ENCODE measurements around the gene CSGALNACT2.
A peak's percentile ranks its signal among the peaks of the same experiment; 100 is the strongest.
"Not testable (repeated sequence)": the region's sequence is repeated elsewhere in the genome, so short reads cannot be mapped to it uniquely, and the experiment has no call there.

Gene CSGALNACT2, protein sequence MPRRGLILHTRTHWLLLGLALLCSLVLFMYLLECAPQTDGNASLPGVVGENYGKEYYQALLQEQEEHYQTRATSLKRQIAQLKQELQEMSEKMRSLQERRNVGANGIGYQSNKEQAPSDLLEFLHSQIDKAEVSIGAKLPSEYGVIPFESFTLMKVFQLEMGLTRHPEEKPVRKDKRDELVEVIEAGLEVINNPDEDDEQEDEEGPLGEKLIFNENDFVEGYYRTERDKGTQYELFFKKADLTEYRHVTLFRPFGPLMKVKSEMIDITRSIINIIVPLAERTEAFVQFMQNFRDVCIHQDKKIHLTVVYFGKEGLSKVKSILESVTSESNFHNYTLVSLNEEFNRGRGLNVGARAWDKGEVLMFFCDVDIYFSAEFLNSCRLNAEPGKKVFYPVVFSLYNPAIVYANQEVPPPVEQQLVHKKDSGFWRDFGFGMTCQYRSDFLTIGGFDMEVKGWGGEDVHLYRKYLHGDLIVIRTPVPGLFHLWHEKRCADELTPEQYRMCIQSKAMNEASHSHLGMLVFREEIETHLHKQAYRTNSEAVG

DNA sequence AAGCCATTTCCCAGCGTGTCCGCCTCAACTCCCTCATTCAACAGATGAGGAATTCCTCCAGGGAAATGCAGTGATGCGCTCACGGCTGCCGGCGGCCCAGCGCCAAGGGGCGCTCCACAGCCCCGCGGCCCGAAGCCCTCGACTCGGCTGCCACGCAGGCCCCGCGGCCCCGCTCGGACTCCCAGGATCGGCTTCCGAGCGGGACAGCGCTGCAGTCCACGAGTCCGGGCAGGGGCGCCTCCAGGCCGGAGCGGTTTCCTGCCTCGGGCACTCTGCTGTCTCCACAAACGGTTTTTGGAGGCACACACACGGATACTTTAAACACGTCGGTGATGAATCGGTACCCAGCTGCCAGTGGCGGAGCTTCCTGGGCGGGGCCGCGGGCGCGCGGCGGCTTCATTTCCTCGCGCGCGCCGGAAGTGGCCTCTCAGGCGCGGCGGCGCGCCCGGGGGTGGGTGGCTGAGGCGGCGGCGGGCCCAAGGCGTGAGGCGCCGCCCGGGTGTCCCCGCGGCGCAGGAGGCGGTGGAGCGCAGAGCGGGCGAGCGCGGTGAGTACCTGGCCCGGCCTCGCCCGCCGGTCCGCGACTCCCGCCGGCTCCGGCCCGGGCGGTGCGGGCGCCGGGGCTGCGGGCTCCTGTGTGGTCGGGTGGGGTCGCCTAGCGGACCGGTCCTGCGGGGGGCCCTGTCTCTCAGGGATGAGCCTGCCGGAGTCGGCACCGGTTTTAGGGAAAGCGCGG, at the start of gene CSGALNACT2:
CSGALNACT2 (plus strand) TSS at position 425 of the 736 bp plus-strand sequence. CDS start 16,705 bp downstream, outside the sequence.
- peak; percentile 84 for DNase-seq

DNA sequence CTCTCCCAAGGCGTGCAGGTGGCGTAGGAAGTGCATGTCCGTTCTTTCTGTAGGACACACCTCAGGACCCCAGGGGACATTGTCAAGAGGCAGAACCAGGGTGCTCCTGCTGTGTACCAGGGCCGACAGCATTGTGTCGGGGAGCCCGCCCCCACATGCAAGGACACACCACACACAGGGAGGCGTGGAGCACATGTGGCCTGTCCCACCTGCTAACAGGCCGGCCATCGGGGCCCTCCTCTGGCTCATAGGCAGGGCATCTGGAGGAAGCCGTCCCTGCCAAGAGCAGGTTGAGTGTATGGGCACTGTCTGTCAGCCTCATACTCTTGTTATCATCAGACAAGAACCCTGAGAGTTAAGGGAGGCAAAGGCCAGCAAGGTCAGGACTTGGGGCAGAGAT, 48.7 kb upstream of the CSGALNACT2 start:
- no peak for DNase-seq

DNA sequence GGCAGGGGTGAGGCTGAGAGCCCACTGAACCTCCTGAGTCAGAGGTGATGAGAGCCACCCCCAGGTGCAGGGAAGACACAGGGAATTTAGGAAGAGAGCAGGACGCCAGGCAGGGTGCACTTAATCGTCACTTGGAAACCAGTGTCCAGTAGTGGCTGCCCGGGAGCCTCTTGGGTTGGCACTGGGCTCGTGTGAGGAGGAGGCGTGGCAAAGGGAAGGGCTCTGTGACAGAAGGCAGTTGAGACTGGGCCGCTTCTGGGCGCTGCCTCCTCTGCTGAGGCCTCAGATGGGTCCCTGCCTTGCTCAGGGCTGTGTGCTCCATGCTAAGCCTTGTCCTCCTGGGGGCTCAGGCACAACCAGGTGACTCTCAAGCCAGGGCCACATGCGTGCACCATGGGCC, 48.1 kb upstream of the CSGALNACT2 start:
- no peak for DNase-seq

DNA sequence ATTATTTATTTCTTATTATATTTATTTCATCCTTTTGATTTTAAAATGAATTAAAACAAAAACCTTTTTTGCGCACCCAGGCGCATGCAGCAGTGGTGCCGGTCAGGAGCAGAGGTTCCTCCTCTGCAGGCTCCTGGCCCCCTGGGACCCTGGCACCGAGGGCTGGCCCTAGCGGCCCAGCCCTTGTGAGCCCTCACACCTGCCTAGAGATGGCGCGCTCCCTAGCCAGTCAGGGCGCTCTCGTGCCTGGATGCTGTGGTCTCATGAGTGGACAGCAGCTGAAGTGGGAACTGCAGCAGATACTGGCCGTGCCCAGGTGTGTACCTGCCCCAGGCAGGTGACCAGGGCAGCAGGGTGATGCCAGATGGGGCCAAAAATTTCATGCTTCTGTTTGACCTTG, 47.6 kb upstream of the CSGALNACT2 start:
- DNase-seq: no peak

DNA sequence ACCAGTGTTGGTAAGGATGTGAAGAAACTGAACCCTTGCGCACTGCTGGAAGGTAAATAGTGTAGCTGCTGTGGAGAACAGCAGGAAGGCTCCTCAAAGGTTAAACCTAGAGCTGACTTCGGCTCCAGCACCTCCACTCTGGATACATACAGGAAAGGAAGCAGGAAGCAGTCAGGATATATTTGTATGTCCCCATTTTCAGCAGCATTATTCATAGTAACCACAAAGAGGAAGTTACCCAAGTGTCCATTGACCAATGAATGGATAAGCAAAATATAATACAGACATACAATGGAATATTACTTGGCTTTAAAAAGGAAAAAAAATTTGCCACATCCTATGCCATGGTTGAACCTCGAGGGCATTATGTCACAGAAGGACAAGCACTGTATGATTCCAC, 46.4 kb upstream of the CSGALNACT2 start:
- DNase-seq: no peak

DNA sequence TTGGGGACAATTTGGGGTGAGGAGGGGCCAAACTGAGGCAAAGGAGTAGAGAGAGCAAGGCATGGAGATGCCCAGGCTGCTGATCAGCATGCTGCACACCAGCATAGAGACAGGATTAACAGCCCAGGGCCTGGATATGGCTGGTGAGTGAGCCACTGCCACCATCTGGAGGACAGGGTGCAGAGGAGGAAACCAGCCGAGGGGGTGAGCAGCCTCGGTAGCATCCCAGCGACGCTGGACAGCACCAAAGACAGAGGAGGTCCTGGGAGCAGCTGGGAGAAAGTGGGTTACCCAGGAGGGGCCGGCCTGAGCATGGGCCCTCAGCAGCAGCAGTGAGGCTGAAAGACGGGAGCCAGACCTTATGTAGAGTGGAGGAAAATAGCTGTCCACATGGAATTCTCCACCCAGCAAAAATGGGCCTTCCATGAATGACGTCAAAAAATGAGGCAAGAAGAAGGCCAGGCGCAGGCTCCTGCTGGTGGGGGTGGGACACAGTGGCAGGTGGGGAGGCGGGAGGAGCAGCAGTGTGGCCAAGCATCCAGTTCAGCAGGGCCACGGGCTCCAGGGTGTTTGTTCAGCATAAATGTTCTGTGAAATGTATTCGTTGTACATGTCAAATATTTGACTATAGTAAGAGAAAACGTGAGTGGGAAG, 44.7 kb upstream of the CSGALNACT2 start:
- no peak for DNase-seq

DNA sequence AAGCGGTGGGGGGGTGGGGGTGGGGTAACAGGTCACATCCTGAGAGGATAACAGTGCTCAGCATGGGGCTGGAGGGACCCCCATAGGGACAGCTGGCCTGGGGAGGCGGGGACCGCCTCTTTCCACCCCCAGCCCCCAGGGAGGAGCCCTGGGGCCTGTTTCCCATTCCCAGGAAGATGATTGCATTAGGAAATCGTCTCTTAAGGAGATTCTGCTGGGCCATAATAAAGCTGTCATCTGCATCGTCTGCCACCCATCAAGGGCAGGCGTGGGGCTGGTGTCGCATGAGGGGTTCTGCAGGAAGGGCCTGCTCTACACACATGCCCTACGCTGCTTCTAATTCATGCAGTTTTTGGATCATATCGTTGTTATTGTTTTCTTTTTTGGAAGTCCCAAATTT, 44.2 kb upstream of the CSGALNACT2 start:
- no peak for DNase-seq

DNA sequence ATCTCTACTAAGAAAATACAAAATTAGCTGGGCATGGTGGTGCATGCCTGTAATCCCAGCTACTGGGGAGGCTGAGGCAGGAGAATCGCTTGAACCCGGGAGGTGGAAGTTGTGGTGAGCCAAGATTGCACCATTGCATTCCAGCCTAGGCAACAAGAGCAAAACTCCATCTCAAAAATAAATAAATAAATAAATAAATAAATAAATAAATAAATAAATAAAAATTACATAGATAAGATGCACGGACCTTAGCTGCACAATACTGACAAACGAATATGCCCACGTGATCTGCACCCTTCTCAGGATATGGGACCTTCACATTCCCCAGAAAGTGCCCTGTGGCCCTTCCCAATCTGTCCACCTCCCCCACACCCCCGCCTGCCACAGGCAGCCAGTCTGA, 38.9 kb upstream of the CSGALNACT2 start:
- not testable (repeated sequence) for DNase-seq

DNA sequence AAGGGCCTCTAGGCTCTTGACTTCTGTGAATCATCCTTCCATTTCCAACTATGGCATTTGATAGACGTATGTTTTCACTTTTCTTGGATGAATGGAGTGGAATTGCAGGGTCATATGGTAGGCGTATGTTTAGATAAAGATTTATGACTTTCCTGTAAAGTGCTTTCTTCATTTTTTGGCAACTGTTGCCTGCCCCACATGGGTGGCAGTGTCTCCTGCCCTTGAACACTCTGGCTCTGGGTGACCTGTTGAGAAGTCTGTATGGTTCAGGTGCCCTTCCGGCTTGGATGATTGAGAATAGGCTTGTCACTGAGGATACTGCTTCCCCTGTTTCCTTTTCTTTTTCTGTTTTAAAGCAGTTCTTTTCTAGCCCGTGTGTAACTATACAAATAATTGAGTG, 38.3 kb upstream of the CSGALNACT2 start:
- no peak for DNase-seq

DNA sequence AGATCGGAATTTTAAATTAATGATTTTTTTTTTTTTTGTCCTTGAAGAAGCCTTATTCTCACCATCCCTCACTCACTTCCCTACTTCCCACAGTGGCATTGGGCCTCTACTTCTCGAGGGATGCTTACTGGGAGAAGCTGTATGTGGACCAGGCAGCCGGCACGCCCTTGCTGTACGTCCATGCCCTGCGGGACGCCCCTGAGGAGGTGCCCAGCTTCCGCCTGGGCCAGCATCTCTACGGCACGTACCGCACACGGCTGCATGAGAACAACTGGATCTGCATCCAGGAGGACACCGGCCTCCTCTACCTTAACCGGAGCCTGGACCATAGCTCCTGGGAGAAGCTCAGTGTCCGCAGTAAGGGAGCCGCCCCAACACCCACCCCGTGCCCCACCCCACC, 37.9 kb upstream of the CSGALNACT2 start:
- no peak for DNase-seq

DNA sequence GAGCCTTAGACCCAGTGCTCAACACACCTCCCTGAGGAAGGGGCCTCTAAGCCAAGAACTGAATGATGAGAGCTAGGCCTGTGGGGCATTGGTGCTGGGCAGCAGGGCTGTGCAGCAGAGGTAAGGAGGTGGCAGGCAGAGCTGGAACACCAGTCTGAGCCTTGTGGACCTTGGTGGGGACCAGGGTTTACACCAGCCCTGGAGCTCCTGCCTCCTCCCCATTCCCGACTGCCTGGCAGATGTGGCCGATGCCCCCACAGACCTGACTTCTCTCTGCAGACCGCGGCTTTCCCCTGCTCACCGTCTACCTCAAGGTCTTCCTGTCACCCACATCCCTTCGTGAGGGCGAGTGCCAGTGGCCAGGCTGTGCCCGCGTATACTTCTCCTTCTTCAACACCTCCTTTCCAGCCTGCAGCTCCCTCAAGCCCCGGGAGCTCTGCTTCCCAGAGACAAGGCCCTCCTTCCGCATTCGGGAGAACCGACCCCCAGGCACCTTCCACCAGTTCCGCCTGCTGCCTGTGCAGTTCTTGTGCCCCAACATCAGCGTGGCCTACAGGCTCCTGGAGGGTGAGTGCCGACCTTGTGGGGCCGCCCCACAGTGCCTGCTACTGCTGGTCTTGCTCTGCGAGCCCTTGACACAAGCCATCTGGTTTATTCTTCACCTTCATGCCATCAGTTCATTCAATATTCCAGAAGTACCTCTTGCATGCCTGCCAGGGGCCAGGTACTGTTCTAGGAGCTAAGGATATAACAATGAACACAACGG, 36.0 kb upstream of the CSGALNACT2 start:
- no peak for DNase-seq

DNA sequence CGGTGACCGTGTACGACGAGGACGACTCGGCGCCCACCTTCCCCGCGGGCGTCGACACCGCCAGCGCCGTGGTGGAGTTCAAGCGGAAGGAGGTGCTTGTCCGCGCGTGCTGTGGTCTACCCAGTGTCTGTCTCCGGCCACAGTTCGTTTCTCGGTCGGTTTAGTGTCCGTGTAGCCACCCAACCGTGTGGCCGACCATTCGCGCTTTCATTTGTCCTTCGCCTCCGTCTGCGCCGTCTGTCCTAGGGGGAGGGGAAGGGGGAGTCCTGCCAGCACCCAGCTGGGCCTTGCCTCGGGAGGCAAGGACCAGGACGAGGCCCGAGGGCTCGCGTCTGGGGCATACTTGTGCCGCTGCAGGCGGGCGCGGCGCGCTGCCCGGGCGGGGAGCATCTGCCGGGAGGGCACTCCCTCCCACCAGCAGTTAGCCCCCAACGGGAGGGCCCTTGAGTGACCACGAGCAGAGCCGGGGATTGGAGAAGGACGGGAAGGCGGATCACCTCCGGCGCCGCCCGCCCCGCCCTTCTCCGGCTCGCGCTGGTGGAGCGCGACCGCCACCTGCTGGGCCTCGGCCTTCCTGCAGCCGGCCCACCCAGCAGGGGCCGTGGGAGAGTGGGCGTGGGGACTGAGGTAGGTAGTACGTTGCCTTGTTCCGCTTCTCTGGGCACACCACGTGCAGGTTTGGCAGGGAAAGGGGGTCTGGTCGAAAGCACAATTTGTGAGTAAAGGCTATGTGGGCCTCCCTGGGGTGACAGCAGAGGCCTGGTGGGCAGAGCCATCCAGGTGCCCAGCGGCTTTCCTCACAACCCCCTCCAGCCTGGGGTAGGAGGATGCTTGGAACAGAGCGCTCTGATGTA, 32.9 kb upstream of the CSGALNACT2 start:
- DNase-seq: peak; percentile 92

DNA sequence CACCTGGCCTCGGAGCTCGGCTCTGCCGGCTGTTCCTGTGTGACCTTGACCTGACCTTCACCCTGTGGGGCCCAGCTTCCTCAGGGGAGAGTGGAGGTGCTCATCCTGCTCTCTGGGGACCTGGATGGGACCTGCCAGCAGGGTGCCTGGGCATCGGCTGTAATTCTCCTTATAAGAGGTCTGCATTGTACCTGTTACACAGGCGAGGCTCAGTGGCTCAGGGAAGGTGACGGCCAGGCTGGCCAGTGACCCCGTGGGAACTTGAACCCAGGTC, 32.4 kb upstream of the CSGALNACT2 start:
- DNase-seq: no peak

DNA sequence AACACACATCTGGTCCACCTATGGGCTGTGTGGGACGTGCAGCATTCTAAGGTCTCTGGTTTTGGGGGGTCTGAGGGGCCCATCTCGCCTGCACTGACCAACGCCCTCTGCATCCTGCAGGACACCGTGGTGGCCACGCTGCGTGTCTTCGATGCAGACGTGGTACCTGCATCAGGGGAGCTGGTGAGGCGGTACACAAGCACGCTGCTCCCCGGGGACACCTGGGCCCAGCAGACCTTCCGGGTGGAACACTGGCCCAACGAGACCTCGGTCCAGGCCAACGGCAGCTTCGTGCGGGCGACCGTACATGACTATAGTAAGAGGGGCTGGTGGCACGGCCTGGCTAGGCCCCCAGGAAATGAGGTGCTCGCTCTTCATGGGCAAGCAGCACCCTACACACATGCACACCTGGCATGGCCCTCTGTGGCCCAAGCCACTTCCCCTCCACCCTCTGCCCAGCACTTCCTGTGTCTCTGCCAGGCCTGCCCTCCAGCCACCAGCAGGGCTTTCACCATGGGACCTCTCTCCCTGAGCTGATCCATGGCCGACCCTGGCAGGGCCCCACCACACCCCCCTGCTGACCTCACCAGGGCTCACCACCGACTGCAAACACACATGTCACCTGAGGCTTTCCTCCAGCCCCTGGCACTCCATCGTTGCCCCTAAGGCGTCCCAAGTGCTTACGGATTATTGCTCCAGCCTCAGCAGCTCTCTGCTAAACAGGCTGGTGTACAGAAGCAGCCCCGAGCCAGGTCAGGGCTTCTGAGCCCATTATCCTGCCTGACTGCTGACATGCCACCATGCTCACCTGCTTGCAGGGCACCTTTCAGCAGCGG, 31.8 kb upstream of the CSGALNACT2 start:
- no peak for DNase-seq

DNA sequence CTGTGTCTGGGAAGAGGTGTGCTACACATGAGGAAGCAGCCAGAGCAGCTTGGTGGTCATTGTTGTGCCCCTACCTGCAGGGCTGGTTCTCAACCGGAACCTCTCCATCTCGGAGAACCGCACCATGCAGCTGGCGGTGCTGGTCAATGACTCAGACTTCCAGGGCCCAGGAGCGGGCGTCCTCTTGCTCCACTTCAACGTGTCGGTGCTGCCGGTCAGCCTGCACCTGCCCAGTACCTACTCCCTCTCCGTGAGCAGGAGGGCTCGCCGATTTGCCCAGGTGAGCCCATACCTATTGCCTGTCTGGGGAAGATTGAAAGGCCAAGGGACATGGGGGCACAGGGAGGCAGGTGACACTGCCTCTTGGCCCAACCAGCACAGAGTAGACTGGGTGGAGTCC, 29.3 kb upstream of the CSGALNACT2 start:
- DNase-seq: no peak

DNA sequence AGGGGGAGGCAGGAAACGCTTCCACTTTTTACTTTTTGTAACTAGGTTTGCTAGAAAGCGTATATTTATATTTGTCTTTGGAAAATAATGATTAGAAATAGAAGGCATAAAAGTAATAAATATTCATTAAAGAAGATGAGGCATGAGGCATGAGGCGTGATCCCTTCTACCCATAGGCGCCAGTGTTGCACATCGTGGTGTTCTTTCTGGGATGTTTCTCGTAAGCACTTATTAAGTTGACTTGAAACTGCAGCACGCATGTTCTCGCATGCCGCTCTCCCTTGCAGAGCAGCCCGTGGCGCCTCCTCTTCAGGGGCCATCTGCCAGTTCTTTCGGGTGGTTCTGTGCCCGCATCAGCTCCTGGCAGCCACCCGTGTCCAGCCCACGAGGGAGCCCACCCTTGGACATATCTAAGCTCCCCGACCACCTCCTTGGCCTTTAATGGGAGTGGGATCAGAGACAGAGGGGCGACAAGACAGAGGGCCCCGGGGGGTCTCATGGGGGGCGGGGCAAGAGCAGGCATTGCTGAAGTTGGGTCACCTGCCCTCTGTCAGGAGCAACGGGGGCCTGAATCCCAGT, 28.5 kb upstream of the CSGALNACT2 start:
- DNase-seq: no peak

DNA sequence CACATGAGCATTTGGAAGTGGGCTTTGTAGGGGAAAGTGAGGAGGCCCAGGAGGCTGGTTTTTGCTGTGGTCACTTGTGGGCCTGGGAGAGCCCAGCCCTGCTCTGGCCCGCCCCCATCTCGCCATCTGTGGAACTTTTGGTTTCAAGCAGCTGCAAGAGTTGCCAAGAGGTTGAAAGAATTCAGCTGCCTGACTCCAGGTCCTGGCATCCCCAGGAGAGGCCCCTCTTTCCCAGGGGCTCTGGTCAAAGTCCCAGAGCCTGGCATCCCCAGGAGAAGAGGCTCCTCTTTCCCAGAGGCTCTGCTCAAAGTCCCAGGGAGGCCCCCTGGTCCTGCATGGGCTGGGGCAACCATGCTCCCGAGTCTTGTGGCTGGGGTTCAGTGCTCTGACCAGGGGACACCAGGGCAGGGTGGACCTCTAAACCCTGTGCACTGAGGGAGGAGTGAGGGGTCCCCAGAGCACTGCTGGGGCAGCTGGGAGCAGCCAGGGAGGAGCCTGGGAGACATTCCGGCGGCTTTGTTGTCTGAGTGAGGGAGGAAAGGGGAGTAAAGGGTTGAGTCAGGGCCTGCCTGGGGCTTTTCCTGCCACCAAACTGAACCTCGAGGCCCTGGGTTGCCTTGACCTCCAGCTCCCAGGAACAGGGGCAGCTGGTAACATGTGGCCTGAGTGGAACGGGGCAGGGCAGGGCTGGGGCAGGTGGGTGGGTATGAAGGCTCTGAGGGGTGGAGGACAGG, 27.7 kb upstream of the CSGALNACT2 start:
- DNase-seq: no peak

DNA sequence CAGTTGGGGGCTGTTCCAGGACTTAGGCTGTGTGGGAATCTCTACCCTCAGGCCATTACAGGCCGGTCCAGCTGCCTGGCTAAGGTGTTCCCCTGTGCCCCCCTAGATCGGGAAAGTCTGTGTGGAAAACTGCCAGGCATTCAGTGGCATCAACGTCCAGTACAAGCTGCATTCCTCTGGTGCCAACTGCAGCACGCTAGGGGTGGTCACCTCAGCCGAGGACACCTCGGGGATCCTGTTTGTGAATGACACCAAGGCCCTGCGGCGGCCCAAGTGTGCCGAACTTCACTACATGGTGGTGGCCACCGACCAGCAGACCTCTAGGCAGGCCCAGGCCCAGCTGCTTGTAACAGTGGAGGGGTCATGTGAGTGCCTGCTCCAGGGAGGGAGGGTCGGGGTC, 27.1 kb upstream of the CSGALNACT2 start:
- DNase-seq: no peak

DNA sequence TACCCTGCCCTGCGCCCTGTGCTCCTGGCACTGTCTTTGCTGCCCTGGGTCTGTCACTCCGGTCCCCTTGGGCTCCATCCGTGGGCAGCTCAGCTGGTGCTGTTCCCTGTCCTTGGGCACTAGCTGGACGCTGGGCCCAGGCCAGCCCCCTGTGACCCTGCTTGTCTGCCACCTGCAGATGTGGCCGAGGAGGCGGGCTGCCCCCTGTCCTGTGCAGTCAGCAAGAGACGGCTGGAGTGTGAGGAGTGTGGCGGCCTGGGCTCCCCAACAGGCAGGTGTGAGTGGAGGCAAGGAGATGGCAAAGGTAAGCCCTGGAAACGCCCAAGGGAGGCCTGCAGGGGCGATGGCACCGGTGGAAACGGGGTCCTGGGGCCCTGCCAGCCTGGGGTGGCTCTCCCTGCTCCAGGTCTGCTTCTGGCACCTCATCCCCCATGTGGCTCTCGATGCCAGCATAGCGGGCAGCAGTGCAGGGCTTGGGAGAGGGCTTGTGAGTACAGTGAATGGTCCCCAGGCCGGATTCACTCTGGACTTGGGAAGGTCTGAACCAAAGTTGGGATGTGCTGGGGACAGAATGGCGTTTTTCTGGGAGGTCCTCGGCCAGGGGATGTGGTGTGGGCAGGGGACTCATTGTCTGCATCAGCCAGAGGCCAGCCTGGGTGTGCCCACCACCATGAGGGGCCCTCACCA, 26.2 kb upstream of the CSGALNACT2 start:
- DNase-seq: no peak

Measured in 8988T (cell line).